ENCODE data around the gene ARHGEF25. TPM values are rescaled to one million over a fixed set of nuclear protein-coding genes. Genes with fewer than 3 reads are reported as not detected.

Gene ARHGEF25
- total RNA-seq, 4 donors from 2014 or later: 77.7 to 133 (median 111) TPM

- no peak for DNase-seq (ENCODE audit: extremely low spot score)
- 9% methylated on average over 28 of the region's 29 CpGs for WGBS
- Histone ChIP-seq H3K9me3 (no peaks in the 10 kb centered on the region), H3K27me3 (peaks cover 0 to 17% (median 0%) of the 10 kb centered on the region in 4 donors), H3K4me3 (peak overlapping the region; percentile 67 to 93 (median 85)), H3K36me3 (peaks cover 12 to 55% (median 30%) of the 10 kb centered on the region in 4 donors), H3K27ac (replicated peaks in 1 of 4) (peak overlapping the region; percentile 95 to 99 (median 96)), H3K4me1 (peaks cover 44 to 96% (median 86%) of the 10 kb centered on the region in 4 donors)
- no peak for TF ChIP-seq CTCF (IDR thresholded peaks at IDR 0.05)
- TF ChIP-seq POLR2AphosphoS5 (IDR thresholded peaks at IDR 0.05): peak in 1 of 2 donors; percentile 64
- intact Hi-C loops (cut with DNase I): no loop called here
Measured at GRCh38 chr12:57610554-57611107, 604 bp upstream of the ARHGEF25 start.

- Histone ChIP-seq H3K4me1 (peaks cover 50 to 95% (median 84%) of the 10 kb centered on the region in 4 donors), H3K27ac (replicated peaks in 1 of 4) (peak overlapping the region; percentile 95 to 99 (median 96)), H3K36me3 (peaks cover 14 to 60% (median 32%) of the 10 kb centered on the region in 4 donors), H3K4me3 (peak overlapping the region; percentile 67 to 93 (median 85)), H3K9me3 (no peaks in the 10 kb centered on the region), H3K27me3 (peaks cover 0 to 17% (median 0%) of the 10 kb centered on the region in 4 donors)
- intact Hi-C loops (cut with DNase I): no loop called here
- TF ChIP-seq POLR2A (IDR thresholded peaks at IDR 0.05; ENCODE audit: low read depth): no peak
- no peak for TF ChIP-seq CTCF (IDR thresholded peaks at IDR 0.05)
- no peak for TF ChIP-seq POLR2AphosphoS5 (IDR thresholded peaks at IDR 0.05)
- no peak for TF ChIP-seq EP300 (IDR thresholded peaks at IDR 0.05)
- DNase-seq (ENCODE audit: extremely low spot score): no peak
- WGBS: 17% methylated on average over 12 of the region's 23 CpGs
Measured at GRCh38 chr12:57611827-57612710, 834 bp downstream of the ARHGEF25 start.

- 80% methylated on average over 8 of the region's 10 CpGs for WGBS
Measured at GRCh38 chr12:57612711-57613426, 1.6 kb downstream of the ARHGEF25 start.

More at GRCh38 chr12:57612711-57613426, 1.6 kb downstream of the ARHGEF25 start:
- peaks cover 0 to 17% (median 0%) of the 10 kb centered on the region in 4 donors for H3K27me3 ChIP-seq
- no peak for DNase-seq (ENCODE audit: extremely low spot score)
- peaks cover 50 to 87% (median 84%) of the 10 kb centered on the region in 4 donors for H3K4me1 ChIP-seq
- H3K4me3 ChIP-seq: peak overlapping the region; percentile 67 to 93 (median 85)
- H3K27ac ChIP-seq (replicated peaks in 1 of 4): peak overlapping the region; percentile 95 to 99 (median 96)
- no peaks in the 10 kb centered on the region for H3K9me3 ChIP-seq
- intact Hi-C loops (cut with DNase I): no loop called here
- no peak for TF ChIP-seq POLR2AphosphoS5 (IDR thresholded peaks at IDR 0.05)
- no peak for TF ChIP-seq EP300 (IDR thresholded peaks at IDR 0.05)
- no peak for TF ChIP-seq CTCF (IDR thresholded peaks at IDR 0.05)
- TF ChIP-seq POLR2A (IDR thresholded peaks at IDR 0.05; ENCODE audit: low read depth): no peak
- H3K36me3 ChIP-seq: peaks cover 11 to 60% (median 30%) of the 10 kb centered on the region in 4 donors
